Endothelial cell of umbilical vein (primary cell): Measurements from ENCODE around the gene SLC9A3. TPM values are rescaled to one million over a fixed set of nuclear protein-coding genes. Genes with fewer than 3 reads are reported as not detected.

Experiments used
- BruUV-seq: library from RNA; stranded (reverse); fragments of 400-500 nt; replicated peaks from 2 replicates; lab custom pipeline; 2021; lab: Mats Ljungman, UMichigan
- CTCF ChIA-PET: fragments of 300-600, 350-600 bp; sonication (Branson Sonifier 250); formaldehyde crosslinking; loops from one replicate; lab custom pipeline; 2021; ENCODE audit warnings: antibody characterized with exemption, inconsistent platforms; lab: Charles Lee
- POLR2A ChIA-PET: fragments of 300-600, 350-600 bp; sonication (Branson Sonifier 250); formaldehyde crosslinking; loops from one replicate; lab custom pipeline; 2021; ENCODE audit warnings: antibody characterized with exemption, inconsistent platforms; lab: Charles Lee
- DNase-seq: peaks from one replicate; pipeline ENCODE4 v3.0.0-alpha.2; 2011; ENCODE audit warnings: low read depth, low spot score
- FAIRE-seq: peaks from 2 replicates; lab custom pipeline; 2011; peaks lifted over from hg19 to GRCh38; lab: Jason Lieb, UNC
- H2AFZ ChIP-seq: 2 replicates; pipeline ENCODE4 v1.6.0; 2012; ENCODE audit warnings: low read depth, low read length, control low read depth, inconsistent platforms
- H3K27ac ChIP-seq: 2 replicates; pipeline ENCODE4 v1.5.1; 2011; ENCODE audit warnings: low read depth, mild to moderate bottlenecking, control low read depth, low read length, moderate library complexity; ENCODE audit not compliant: insufficient read depth
- H3K27me3 ChIP-seq, 2 experiments: 2 replicates each; pipeline versions ENCODE4 v1.6.0 to v1.6.1; 2011; ENCODE audit warnings: low read length in 2 of 2, mixed read lengths in 1 of 2; ENCODE audit not compliant: control insufficient read depth in 2 of 2, insufficient read depth in 2 of 2
- H3K36me3 ChIP-seq, 2 experiments: 2 replicates in 1 of 2; 3 replicates in 1 of 2; pipeline ENCODE4 v1.5.1; 2011; ENCODE audit warnings: low read length in 2 of 2, mild to moderate bottlenecking in 1 of 2, moderate library complexity in 1 of 2; ENCODE audit not compliant: control insufficient read depth in 2 of 2, insufficient read depth in 2 of 2; ENCODE audit errors: extremely low read depth in 1 of 2
- H3K4me1 ChIP-seq: 3 replicates; pipeline ENCODE4 v1.5.1; 2011; ENCODE audit warnings: mild to moderate bottlenecking, low read length; ENCODE audit not compliant: control insufficient read depth, insufficient read depth; ENCODE audit errors: extremely low read depth
- H3K4me2 ChIP-seq: 2 replicates; pipeline ENCODE4 v1.6.1; 2011; ENCODE audit warnings: low read length, control low read depth, mixed read lengths; ENCODE audit not compliant: insufficient read depth
- H3K4me3 ChIP-seq, 3 experiments: fragments of 200-600 bp in 1 of 3; sonication (generic), shearing (Covaris generic) in 1 of 3; replicated peaks in 1 of 3; 2 replicates each; pipeline ENCODE4 v1.5.1; 2011 to 2016; ENCODE audit warnings: control low read depth in 3 of 3, low read length in 3 of 3, mild to moderate bottlenecking in 2 of 3, inconsistent platforms in 1 of 3, low read depth in 1 of 3, moderate library complexity in 1 of 3; ENCODE audit not compliant: insufficient read depth in 1 of 3
- H3K79me2 ChIP-seq: 2 replicates; pipeline ENCODE4 v1.6.0; 2012; ENCODE audit warnings: low read length, inconsistent platforms; ENCODE audit not compliant: control insufficient read depth, insufficient read depth
- H3K9ac ChIP-seq: replicated peaks from 2 replicates; pipeline ENCODE3; 2011; ENCODE audit warnings: low read length, control low read depth; ENCODE audit not compliant: insufficient read depth; ENCODE audit errors: extremely low read depth
- H3K9me1 ChIP-seq: replicated peaks from 3 replicates; pipeline ENCODE4 v1.6.0; 2011; ENCODE audit warnings: mild to moderate bottlenecking, low read length; ENCODE audit not compliant: control insufficient read depth, insufficient read depth; ENCODE audit errors: extremely low read depth
- H3K9me3 ChIP-seq: replicated peaks from 2 replicates; pipeline ENCODE4 v1.5.1; 2012; ENCODE audit warnings: low read length, inconsistent platforms; ENCODE audit not compliant: control insufficient read depth, insufficient read depth
- H4K20me1 ChIP-seq: replicated peaks from 2 replicates; pipeline ENCODE3; 2011; ENCODE audit warnings: mild to moderate bottlenecking, low read length; ENCODE audit not compliant: control insufficient read depth, insufficient read depth; ENCODE audit errors: extremely low read depth
- EZH2 ChIP-seq: IDR thresholded peaks from 2 replicates; pipeline ENCODE4 v1.6.1; 2012; ENCODE audit warnings: borderline replicate concordance, low read depth, mild to moderate bottlenecking, moderate library complexity, low read length, inconsistent platforms; ENCODE audit not compliant: severe bottlenecking
- FOS ChIP-seq: IDR thresholded peaks from 2 replicates; pipeline ENCODE4 v1.6.1; 2011; ENCODE audit warnings: mild to moderate bottlenecking, low read length, moderate library complexity, borderline replicate concordance; ENCODE audit not compliant: insufficient read depth
- GATA2 ChIP-seq: IDR thresholded peaks from 2 replicates; pipeline ENCODE4 v1.7.0; 2011; ENCODE audit warnings: low read depth, mild to moderate bottlenecking, moderate library complexity, mixed read lengths, low read length; ENCODE audit not compliant: insufficient read length, insufficient read depth
- JUN ChIP-seq: IDR thresholded peaks from 2 replicates; pipeline ENCODE4 v1.6.1; 2011; ENCODE audit warnings: borderline replicate concordance, low read depth; ENCODE audit not compliant: insufficient read length, insufficient read depth
- MYC ChIP-seq: IDR thresholded peaks from one replicate; pipeline ENCODE4 v1.6.1; 2011; ENCODE audit warnings: mild to moderate bottlenecking, low read depth, low read length
- POLR2A ChIP-seq: IDR thresholded peaks from 2 replicates; pipeline ENCODE4 v1.6.1; 2012; ENCODE audit warnings: low read depth, mild to moderate bottlenecking, control low read depth, low read length
- POLR2AphosphoS5 ChIP-seq: IDR thresholded peaks from 2 replicates; pipeline ENCODE4 v1.6.1; 2012; ENCODE audit warnings: low read depth, mild to moderate bottlenecking, control low read depth, low read length, moderate library complexity; ENCODE audit not compliant: insufficient read depth
- dilution Hi-C: fragments of 300-500 bp; cut with MboI; formaldehyde crosslinking; loops from one replicate; pipeline ENCODE4 v1.15.0; 2019; ENCODE audit warnings: low sequenced_read_pairs; ENCODE audit not compliant: extremely low pct_ligation_motif_present
- intact Hi-C: fragments of 100-400 bp; cut with micrococcal nuclease; formaldehyde crosslinking; loops from one replicate; pipeline ENCODE4 v1.10.0; 2022
- polyA plus RNA-seq, 4 experiments: library from polyadenylated mRNA; depleted of rRNA in 3 of 4; stranded (reverse) in 3 of 4; unstranded in 1 of 4; fragments of >200 nt; gene quantifications; 2 replicates each; pipeline versions ENCODE4 v1.2.1 to v1.2.3, GENCODE V29; 2011 to 2012; ENCODE audit warnings: missing spikeins in 1 of 4
- total RNA-seq: library from RNA; stranded (reverse); gene quantifications from 2 replicates; pipeline ENCODE4 v1.2.3, GENCODE V29; 2021
- TF ChIP-seq, protein P1 (sequence below), 2 donors: IDR thresholded peaks; 1 replicate in 1 of 2; 2 replicates in 1 of 2; pipeline ENCODE4 v1.5.1; 2011; ENCODE audit warnings: low read length in 2 of 2, mild to moderate bottlenecking in 2 of 2, moderate library complexity in 2 of 2, control low read depth in 1 of 2, inconsistent platforms in 1 of 2, low read depth in 1 of 2; ENCODE audit not compliant: insufficient read depth in 1 of 2; ENCODE audit errors: extremely low read depth in 1 of 2

Gene SLC9A3
- total and polyA plus RNA-seq, 2 donors (not counting 3 experiments of a cell fraction or from before 2014, with no cell fraction given): 0.79 to 0.82 TPM

GRCh38 chr5:551406-551805 is 27.2 kb upstream of the SLC9A3 start:
- H3K36me3 ChIP-seq: no peaks in the 10 kb centered on the region
- dilution Hi-C loops: no loop called here
- H3K27ac ChIP-seq: no peak overlapping the region
- no peaks in the 10 kb centered on the region for H3K27me3 ChIP-seq
- no peak overlapping the region for H3K9ac ChIP-seq
- no peaks in the 10 kb centered on the region for H3K9me1 ChIP-seq
- no peak for DNase-seq
- H3K4me3 ChIP-seq: no peak overlapping the region
- no peaks in the 10 kb centered on the region for H3K4me1 ChIP-seq
- no peak overlapping the region for H3K4me2 ChIP-seq
- H4K20me1 ChIP-seq: no peaks in the 10 kb centered on the region
- FAIRE-seq: no peak
- no TSS peak for BruUV-seq
- no peak for TF ChIP-seq POLR2A
- TF ChIP-seq JUN: no peak
- TF ChIP-seq POLR2AphosphoS5: no peak
- TF ChIP-seq GATA2: no peak
- TF ChIP-seq MYC: no peak
- no peaks in the 10 kb centered on the region for H3K79me2 ChIP-seq
- ChIA-PET POLR2A (no interaction called here), CTCF (no interaction called here)
- no peaks in the 10 kb centered on the region for H3K9me3 ChIP-seq
- intact Hi-C loops: no loop called here
- no peak overlapping the region for H2AFZ ChIP-seq

DNA sequence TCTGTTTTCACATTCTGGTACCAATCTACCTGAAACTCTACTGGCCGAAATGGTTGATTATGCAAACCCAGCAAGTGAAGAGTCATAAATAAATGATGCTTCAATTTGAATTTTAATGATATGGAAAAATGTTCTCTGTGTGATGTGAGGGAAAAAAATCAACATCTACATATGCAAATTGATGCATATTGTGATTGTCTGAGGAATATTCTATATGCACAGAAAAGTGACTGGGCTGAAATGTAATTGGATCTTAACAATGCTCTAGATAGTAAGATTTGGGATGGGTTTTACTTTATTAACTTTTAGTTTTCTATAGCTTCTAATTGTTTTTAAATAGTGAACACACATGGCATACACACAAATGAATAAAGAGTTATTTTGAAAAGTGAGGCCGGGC is 25.0 kb upstream of the SLC9A3 start:
- Histone ChIP-seq H3K27ac (no peak overlapping the region), H3K9me1 (no peaks in the 10 kb centered on the region), H3K9ac (no peak overlapping the region), H3K27me3 (no peaks in the 10 kb centered on the region), H3K4me3 (no peak overlapping the region), H3K4me2 (no peak overlapping the region), H3K36me3 (no peaks in the 10 kb centered on the region), H3K4me1 (no peaks in the 10 kb centered on the region), H2AFZ (no peak overlapping the region), H3K79me2 (no peaks in the 10 kb centered on the region), H3K9me3 (no peaks in the 10 kb centered on the region), H4K20me1 (no peaks in the 10 kb centered on the region)
- dilution Hi-C loops (no loop called here), intact Hi-C loops (no loop called here)
- FAIRE-seq: no peak
- ChIA-PET POLR2A (no interaction called here), CTCF (no interaction called here)
- no peak for DNase-seq
- TF ChIP-seq EZH2 (no peak), MYC (no peak), POLR2AphosphoS5 (no peak), POLR2A (no peak), FOS (no peak)
- TF ChIP-seq, protein P1, sequence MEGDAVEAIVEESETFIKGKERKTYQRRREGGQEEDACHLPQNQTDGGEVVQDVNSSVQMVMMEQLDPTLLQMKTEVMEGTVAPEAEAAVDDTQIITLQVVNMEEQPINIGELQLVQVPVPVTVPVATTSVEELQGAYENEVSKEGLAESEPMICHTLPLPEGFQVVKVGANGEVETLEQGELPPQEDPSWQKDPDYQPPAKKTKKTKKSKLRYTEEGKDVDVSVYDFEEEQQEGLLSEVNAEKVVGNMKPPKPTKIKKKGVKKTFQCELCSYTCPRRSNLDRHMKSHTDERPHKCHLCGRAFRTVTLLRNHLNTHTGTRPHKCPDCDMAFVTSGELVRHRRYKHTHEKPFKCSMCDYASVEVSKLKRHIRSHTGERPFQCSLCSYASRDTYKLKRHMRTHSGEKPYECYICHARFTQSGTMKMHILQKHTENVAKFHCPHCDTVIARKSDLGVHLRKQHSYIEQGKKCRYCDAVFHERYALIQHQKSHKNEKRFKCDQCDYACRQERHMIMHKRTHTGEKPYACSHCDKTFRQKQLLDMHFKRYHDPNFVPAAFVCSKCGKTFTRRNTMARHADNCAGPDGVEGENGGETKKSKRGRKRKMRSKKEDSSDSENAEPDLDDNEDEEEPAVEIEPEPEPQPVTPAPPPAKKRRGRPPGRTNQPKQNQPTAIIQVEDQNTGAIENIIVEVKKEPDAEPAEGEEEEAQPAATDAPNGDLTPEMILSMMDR (IDR thresholded peaks at IDR 0.05; ENCODE audit: extremely low read depth in 1 of 2, insufficient read depth in 1 of 2, low read depth in 1 of 2, low read length in 2 of 2): no peak
- no TSS peak for BruUV-seq
